GM19324 (cell line): ENCODE results near the gene AURKAIP1.
"Not testable (repeated sequence)": the region's sequence is repeated elsewhere in the genome, so short reads cannot be mapped to it uniquely, and the experiment has no call there.

Experiments
- ATAC-seq: cut with Tn5 transposase; IDR thresholded peaks from one replicate; pipeline ENCODE4 v1.9.1; 2021; ENCODE audit warnings: mild to moderate bottlenecking, moderate library complexity; ENCODE audit not compliant: unreplicated experiment, low FRiP score

The AURKAIP1 gene

GRCh38 chr1:1388078-1388472, 13.1 kb upstream of the AURKAIP1 start:
- ATAC-seq, result no peak

GRCh38 chr1:1387098-1388077, 12.4 kb upstream of the AURKAIP1 start:
- ATAC-seq, result no peak

- ATAC-seq, result no peak
These were observed 10.9 kb upstream of the AURKAIP1 start for GRCh38 chr1:1385931-1386330.

- not testable (repeated sequence) for ATAC-seq
These were observed 10.3 kb upstream of the AURKAIP1 start for GRCh38 chr1:1385339-1385738.

GRCh38 chr1:1381294-1381693, 6.3 kb upstream of the AURKAIP1 start:
- no peak for ATAC-seq

- ATAC-seq, result no peak
These were observed 5.9 kb upstream of the AURKAIP1 start for GRCh38 chr1:1380860-1381259.

- ATAC-seq, result no peak
These were observed 2.7 kb upstream of the AURKAIP1 start for GRCh38 chr1:1377540-1378205.

- no peak for ATAC-seq
These were observed 1.7 kb upstream of the AURKAIP1 start for GRCh38 chr1:1376551-1377226.

- peak; percentile 6 for ATAC-seq
These were observed 448 bp downstream of the AURKAIP1 start for GRCh38 chr1:1374589-1374928.

- ATAC-seq, result no peak
These were observed 1.0 kb downstream of the AURKAIP1 start for GRCh38 chr1:1373815-1374588.

- no peak for ATAC-seq
These were observed 1.8 kb downstream of the AURKAIP1 start for GRCh38 chr1:1373051-1373814.

- no peak for ATAC-seq
These were observed 3.0 kb downstream of the AURKAIP1 start for GRCh38 chr1:1371746-1372711.

GRCh38 chr1:1371364-1371745, 3.7 kb downstream of the AURKAIP1 start:
- no peak for ATAC-seq

GRCh38 chr1:1370771-1371300, 4.2 kb downstream of the AURKAIP1 start:
- ATAC-seq, result no peak

- not testable (repeated sequence) for ATAC-seq
These were observed 4.9 kb downstream of the AURKAIP1 start for GRCh38 chr1:1370094-1370493.

GRCh38 chr1:1367315-1367714, 7.7 kb downstream of the AURKAIP1 start:
- ATAC-seq, result no peak

- ATAC-seq, result no peak
These were observed 8.3 kb downstream of the AURKAIP1 start for GRCh38 chr1:1366699-1367066.

- no peak for ATAC-seq
These were observed 8.9 kb downstream of the AURKAIP1 start for GRCh38 chr1:1365875-1366698.
